Activated T-cell treated with anti-CD3 and anti-CD28 coated beads, Interleukin-2, amount 50 U/mL, for 24 hours (primary cell): ENCODE measurements around the gene C2orf72.
"Not testable (repeated sequence)": the region's sequence is repeated elsewhere in the genome, so short reads cannot be mapped to it uniquely, and the experiment has no call there.

Experiments
- DNase-seq: peaks from one replicate; pipeline ENCODE4 v3.0.0-alpha.2; 2020
- H3K27ac Mint-ChIP-seq: 2 replicates; pipeline ENCODE4 v1.8.0; 2020; ENCODE audit warnings: mild to moderate bottlenecking, mixed read lengths
- H3K27me3 Mint-ChIP-seq: 2 replicates; pipeline ENCODE4 v1.8.0; 2020; ENCODE audit warnings: mixed read lengths
- H3K36me3 Mint-ChIP-seq: 2 replicates; pipeline ENCODE4 v1.8.0; 2020; ENCODE audit warnings: low read depth, mixed read lengths
- H3K4me1 Mint-ChIP-seq: 2 replicates; pipeline ENCODE4 v1.8.0; 2020; ENCODE audit warnings: low read depth, mixed read lengths
- H3K4me3 Mint-ChIP-seq: 2 replicates; pipeline ENCODE4 v1.8.0; 2020; ENCODE audit warnings: mild to moderate bottlenecking, moderate library complexity, mixed read lengths
- H3K9me3 Mint-ChIP-seq: 2 replicates; pipeline ENCODE4 v1.8.0; 2020; ENCODE audit warnings: mixed read lengths

The C2orf72 gene

DNA sequence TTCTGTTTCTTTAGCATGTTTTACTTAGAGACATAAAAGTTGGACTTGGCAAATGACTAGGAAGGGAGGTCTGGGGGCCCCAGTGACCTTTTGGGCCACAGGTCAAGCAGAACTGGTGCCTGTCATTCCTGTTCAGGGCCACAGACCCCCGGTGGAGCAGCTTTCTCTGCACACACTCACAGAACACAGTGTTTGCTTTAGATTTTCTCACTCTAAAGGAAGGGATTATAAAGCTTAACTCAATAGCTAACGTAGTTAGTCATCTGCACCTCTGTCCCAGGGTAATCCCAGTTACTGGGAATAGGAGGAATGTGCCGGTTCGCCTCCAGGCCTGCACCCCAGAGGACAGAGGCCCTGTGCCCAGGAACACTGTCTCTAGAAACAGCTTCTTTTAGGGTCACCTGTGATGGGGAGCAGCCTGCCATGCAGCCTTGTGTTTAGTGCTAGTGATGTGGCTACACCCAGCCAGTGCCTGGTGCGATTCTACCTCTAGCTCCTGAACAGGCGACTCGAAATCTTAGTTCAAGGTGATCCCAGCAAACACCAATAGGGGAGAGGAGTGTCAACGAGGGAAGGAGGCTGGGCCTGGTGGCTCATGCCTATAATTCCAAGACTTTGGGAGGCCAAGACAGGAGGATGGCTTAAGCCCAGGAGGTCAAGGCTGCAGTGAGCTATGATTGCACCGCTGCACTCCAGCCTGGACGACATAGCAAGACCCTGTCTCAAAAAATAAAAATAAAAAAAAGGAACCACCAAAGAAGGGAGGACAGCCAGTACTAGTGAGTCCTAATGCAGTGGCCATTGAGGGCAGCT lies 29.8 kb upstream of the C2orf72 start:
- Mint-ChIP-seq H3K27me3 (peaks cover 11% of the 10 kb centered on the region), H3K4me1 (no peaks in the 10 kb centered on the region)

GRCh38 chr2:231008131-231008530 lies 29.2 kb upstream of the C2orf72 start:
- H3K4me3 Mint-ChIP-seq = no peak overlapping the region

More for the DNA sequence above, 29.8 kb upstream of the C2orf72 start:
- Mint-ChIP-seq H3K4me3 (no peak overlapping the region), H3K36me3 (no peaks in the 10 kb centered on the region), H3K27ac (no peak overlapping the region), H3K9me3 (peaks cover 10% of the 10 kb centered on the region)
- DNase-seq = no peak

DNA sequence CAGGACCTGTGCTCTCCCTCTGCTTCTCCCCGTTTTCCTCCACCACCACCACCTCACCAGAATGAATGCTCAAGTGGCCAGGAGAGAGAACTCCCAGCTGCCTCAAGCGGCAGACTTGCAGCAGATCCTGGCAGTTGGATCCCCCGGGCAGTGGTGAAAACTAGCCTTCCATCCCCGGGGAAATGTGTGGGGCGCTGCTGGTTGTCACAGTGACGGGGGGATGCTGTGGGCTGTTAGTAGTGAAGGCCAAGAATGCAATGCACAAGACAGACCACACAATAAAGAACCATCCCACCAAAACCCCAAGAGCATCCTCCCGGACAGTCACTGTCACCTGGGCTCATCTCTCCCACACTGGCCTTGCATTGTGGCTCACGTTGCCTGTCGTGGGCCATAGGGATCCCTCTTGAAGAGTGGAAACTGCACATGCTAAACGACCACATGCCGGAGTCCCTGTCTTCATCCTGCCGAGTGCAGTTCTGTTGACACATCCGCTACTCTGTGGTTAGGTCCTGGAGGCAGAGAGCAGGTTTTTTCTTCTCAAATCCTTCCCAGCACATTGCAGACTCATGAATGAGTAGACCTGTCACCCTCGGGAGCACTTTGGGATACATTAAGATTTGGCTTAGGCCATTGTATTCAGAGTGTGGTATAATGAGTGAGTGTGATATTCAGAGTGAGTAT lies 27.9 kb upstream of the C2orf72 start:
- Mint-ChIP-seq H3K27ac (no peak overlapping the region), H3K4me3 (no peak overlapping the region), H3K36me3 (no peaks in the 10 kb centered on the region), H3K9me3 (peaks cover 10% of the 10 kb centered on the region), H3K27me3 (peaks cover 12% of the 10 kb centered on the region), H3K4me1 (no peaks in the 10 kb centered on the region)
- DNase-seq = no peak

More at GRCh38 chr2:231008131-231008530, 29.2 kb upstream of the C2orf72 start:
- H3K9me3 Mint-ChIP-seq = peaks cover 10% of the 10 kb centered on the region
- no peak overlapping the region for H3K27ac Mint-ChIP-seq
- no peak for DNase-seq
- H3K4me1 Mint-ChIP-seq = no peaks in the 10 kb centered on the region
- no peaks in the 10 kb centered on the region for H3K36me3 Mint-ChIP-seq
- peaks cover 13% of the 10 kb centered on the region for H3K27me3 Mint-ChIP-seq

DNA sequence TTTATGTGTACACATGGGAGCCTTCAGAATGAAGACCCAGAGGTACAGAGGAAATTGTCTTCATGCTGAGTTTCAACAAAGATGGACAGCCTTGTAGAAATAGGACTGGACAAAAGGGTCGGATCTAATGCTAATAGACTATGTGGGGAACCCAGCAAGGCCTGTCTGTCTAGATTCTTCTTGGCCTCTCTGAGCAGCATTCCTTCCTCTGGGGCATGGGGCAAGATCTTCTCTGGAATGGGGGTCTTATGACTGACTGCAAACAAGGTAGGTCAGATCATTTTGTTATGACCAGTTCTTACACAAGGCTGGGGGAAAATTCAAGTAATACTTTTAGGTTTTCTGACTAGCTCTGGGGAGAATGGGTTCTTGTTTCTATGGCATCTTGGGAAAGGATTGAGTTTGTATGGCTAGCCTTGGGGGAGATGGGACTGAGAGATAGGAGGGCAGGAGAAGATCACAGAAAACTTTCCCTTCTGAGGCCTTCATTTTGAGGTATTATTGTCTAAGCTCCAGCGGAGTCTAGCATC lies 27.1 kb upstream of the C2orf72 start:
- peaks cover 3% of the 10 kb centered on the region for H3K9me3 Mint-ChIP-seq
- peaks cover 16% of the 10 kb centered on the region for H3K27me3 Mint-ChIP-seq
- no peak for DNase-seq
- no peaks in the 10 kb centered on the region for H3K36me3 Mint-ChIP-seq
- no peak overlapping the region for H3K27ac Mint-ChIP-seq
- H3K4me1 Mint-ChIP-seq = no peaks in the 10 kb centered on the region
- H3K4me3 Mint-ChIP-seq = no peak overlapping the region

DNA sequence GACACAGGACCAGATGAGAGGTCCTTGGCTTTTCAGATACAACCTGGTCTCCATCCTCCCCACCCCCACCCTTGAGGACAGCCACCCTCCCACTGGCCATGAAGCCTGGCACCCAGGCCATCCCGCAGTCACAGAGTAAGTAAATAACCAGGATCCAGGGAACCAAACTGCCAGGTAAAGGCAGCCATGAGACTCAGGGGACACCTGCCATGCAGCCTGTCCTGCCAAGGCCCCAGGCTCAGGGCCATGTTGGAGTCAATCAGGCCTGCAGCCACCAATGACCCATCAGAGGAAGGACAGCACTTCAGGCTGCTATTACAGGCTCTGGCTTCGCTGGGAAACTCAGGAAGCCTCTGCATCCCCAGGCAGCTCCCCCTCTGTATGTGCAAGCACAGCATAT lies 25.8 kb upstream of the C2orf72 start:
- Mint-ChIP-seq H3K9me3 (no peaks in the 10 kb centered on the region), H3K36me3 (no peaks in the 10 kb centered on the region), H3K4me1 (no peaks in the 10 kb centered on the region), H3K27me3 (peaks cover 20% of the 10 kb centered on the region), H3K4me3 (no peak overlapping the region), H3K27ac (no peak overlapping the region)
- no peak for DNase-seq

- Mint-ChIP-seq H3K36me3 (no peaks in the 10 kb centered on the region), H3K27ac (no peak overlapping the region), H3K9me3 (no peaks in the 10 kb centered on the region), H3K4me3 (no peak overlapping the region), H3K4me1 (no peaks in the 10 kb centered on the region), H3K27me3 (peaks cover 25% of the 10 kb centered on the region)
- no peak for DNase-seq
Observed at GRCh38 chr2:231012463-231012862, 24.9 kb upstream of the C2orf72 start.

- Mint-ChIP-seq H3K4me3 (no peak overlapping the region), H3K27ac (no peak overlapping the region), H3K9me3 (no peaks in the 10 kb centered on the region), H3K27me3 (peaks cover 25% of the 10 kb centered on the region), H3K4me1 (no peaks in the 10 kb centered on the region), H3K36me3 (no peaks in the 10 kb centered on the region)
- DNase-seq = no peak
Observed at GRCh38 chr2:231013820-231014219, 23.5 kb upstream of the C2orf72 start.

- H3K9me3 Mint-ChIP-seq = no peaks in the 10 kb centered on the region
- no peak overlapping the region for H3K4me3 Mint-ChIP-seq
- no peak overlapping the region for H3K27ac Mint-ChIP-seq
- H3K4me1 Mint-ChIP-seq = no peaks in the 10 kb centered on the region
- no peak for DNase-seq
- H3K36me3 Mint-ChIP-seq = no peaks in the 10 kb centered on the region
- peaks cover 23% of the 10 kb centered on the region for H3K27me3 Mint-ChIP-seq
Observed at GRCh38 chr2:231015478-231015877, 21.8 kb upstream of the C2orf72 start.

DNA sequence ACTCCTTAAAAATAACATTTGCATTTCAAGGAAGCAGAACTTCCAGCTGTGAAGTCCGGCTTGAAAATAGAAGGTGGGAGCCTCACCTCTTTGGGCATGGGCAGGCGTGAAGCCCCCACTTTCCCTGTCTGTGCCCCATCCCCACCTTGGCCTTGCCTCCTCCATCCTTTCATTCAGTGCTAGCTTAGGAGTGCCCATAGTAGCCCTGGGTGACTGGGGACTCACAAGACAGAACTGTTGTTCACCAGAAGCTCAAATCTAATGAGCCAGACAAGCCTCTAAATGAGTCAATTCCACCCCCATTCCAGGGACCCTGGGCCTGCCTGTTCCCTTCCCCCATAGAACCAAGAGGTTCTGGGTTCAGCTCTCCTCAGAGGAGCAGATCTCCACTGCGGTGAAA lies 21.4 kb upstream of the C2orf72 start:
- Mint-ChIP-seq H3K27me3 (peaks cover 23% of the 10 kb centered on the region), H3K4me3 (no peak overlapping the region), H3K27ac (no peak overlapping the region), H3K36me3 (no peaks in the 10 kb centered on the region), H3K4me1 (no peaks in the 10 kb centered on the region), H3K9me3 (no peaks in the 10 kb centered on the region)
- DNase-seq = no peak

- Mint-ChIP-seq H3K27ac (no peak overlapping the region), H3K4me1 (no peaks in the 10 kb centered on the region), H3K27me3 (peaks cover 22% of the 10 kb centered on the region)
Observed at GRCh38 chr2:231016566-231017230, 20.6 kb upstream of the C2orf72 start.

GRCh38 chr2:231017231-231017598 lies 20.1 kb upstream of the C2orf72 start:
- Mint-ChIP-seq H3K27ac (no peak overlapping the region), H3K9me3 (no peaks in the 10 kb centered on the region), H3K36me3 (no peaks in the 10 kb centered on the region), H3K27me3 (peaks cover 20% of the 10 kb centered on the region), H3K4me3 (no peak overlapping the region), H3K4me1 (no peaks in the 10 kb centered on the region)
- no peak for DNase-seq

More at GRCh38 chr2:231016566-231017230, 20.6 kb upstream of the C2orf72 start:
- no peak for DNase-seq
- H3K9me3 Mint-ChIP-seq = no peaks in the 10 kb centered on the region
- H3K4me3 Mint-ChIP-seq = no peak overlapping the region
- no peaks in the 10 kb centered on the region for H3K36me3 Mint-ChIP-seq

DNA sequence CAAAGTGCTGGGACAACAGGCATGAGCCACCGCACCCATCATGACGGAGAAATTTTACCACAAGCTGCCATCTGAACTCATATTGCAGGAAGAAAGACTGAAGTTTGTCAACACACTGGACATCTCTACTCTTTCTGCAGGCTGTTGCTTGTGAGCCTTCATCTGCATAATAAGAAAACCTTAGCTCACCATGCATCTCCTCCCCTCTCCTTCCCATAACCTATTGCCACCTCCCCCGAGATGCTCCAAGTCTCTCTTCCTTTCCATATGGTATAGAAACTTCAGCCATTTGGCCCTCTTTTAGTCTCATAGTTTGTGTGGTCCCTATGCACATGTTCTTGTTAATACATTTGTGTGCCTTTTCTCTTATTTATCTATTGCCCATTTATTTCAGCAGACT lies 19.1 kb upstream of the C2orf72 start:
- H3K27me3 Mint-ChIP-seq = peaks cover 16% of the 10 kb centered on the region
- no peaks in the 10 kb centered on the region for H3K9me3 Mint-ChIP-seq
- DNase-seq = no peak
- H3K4me1 Mint-ChIP-seq = no peaks in the 10 kb centered on the region
- no peak overlapping the region for H3K4me3 Mint-ChIP-seq
- H3K36me3 Mint-ChIP-seq = no peaks in the 10 kb centered on the region
- H3K27ac Mint-ChIP-seq = no peak overlapping the region

DNA sequence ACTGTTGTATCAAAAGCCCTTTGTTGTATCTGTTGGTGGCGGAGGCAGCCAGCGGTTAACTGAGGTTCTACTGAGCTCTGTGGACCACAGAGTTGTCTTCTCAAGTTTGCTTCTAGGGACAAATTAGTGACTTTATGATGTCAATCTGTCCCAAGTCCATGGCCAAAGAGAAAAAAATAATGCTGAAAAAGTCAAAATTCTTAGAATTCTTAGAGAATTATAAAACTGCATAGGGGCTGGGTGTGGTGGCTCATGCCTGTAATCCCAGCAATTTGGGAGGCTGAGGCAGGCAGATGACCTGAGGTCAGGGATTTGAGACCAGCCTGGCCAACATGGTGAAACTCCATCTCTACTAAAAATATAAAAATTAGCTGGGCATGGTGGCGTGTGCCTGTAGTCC lies 12.3 kb upstream of the C2orf72 start:
- H3K27me3 Mint-ChIP-seq = peaks cover 12% of the 10 kb centered on the region
- not testable (repeated sequence) for H3K36me3 Mint-ChIP-seq, H3K4me3 Mint-ChIP-seq, H3K27ac Mint-ChIP-seq, DNase-seq, H3K9me3 Mint-ChIP-seq, H3K4me1 Mint-ChIP-seq

DNA sequence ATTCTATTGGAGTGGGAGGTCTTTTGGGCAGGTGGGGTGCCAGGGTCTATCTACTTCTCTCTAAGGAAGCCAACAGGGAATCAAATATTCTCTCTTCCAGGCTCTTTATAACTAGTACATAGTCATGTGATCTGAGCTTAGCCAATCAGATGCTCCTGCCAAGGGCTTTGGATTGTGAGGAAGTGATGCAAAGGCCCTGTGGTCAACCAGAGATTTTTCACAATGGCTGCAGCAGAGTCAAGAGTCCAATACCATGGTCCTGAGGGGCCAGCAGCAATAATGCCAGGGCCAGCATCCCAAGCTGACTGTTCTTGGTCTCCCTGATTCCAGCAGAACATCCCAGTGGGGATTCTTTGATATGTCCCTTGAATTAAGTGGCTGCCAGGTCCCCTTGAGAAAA lies 8.4 kb upstream of the C2orf72 start:
- H3K27ac Mint-ChIP-seq = no peak overlapping the region
- no peak overlapping the region for H3K4me3 Mint-ChIP-seq
- no peak for DNase-seq
- H3K36me3 Mint-ChIP-seq = no peaks in the 10 kb centered on the region
- H3K9me3 Mint-ChIP-seq = no peaks in the 10 kb centered on the region
- H3K27me3 Mint-ChIP-seq = peaks cover 21% of the 10 kb centered on the region
- H3K4me1 Mint-ChIP-seq = no peaks in the 10 kb centered on the region

DNA sequence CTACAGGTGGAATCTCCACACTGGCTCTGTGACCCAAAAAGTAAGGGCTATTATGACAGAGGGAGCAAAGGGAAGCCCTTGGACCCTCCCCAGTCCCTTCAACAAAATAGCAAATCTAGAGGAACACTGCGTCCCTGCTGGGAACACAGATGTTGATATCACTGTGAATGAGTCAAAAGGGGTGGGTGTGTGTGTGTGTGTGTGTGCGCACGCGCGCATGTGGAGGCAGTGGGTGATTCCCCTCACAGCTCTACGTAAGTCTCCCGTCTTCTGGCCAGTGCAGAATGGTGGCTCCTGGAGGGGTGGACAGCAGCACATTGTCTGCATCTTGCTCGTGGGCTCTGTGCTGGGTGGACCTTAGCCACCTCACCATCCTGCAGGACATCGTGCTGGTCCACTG lies 7.8 kb upstream of the C2orf72 start:
- no peak for DNase-seq
- peaks cover 18% of the 10 kb centered on the region for H3K27me3 Mint-ChIP-seq
- no peak overlapping the region for H3K27ac Mint-ChIP-seq
- no peaks in the 10 kb centered on the region for H3K9me3 Mint-ChIP-seq
- no peak overlapping the region for H3K4me3 Mint-ChIP-seq
- H3K36me3 Mint-ChIP-seq = no peaks in the 10 kb centered on the region
- H3K4me1 Mint-ChIP-seq = no peaks in the 10 kb centered on the region
